Endothelial cell of umbilical vein (primary cell): Measurements from ENCODE around the gene MYPN. TPM values are rescaled to one million over a fixed set of nuclear protein-coding genes. Genes with fewer than 3 reads are reported as not detected.

Experiments
- BruUV-seq: library from RNA; stranded (reverse); fragments of 400-500 nt; replicated peaks from 2 replicates; lab custom pipeline; 2021; lab: Mats Ljungman, UMichigan
- CTCF ChIA-PET: fragments of 300-600, 350-600 bp; sonication (Branson Sonifier 250); formaldehyde crosslinking; loops from one replicate; lab custom pipeline; 2021; ENCODE audit warnings: antibody characterized with exemption, inconsistent platforms; lab: Charles Lee
- POLR2A ChIA-PET: fragments of 300-600, 350-600 bp; sonication (Branson Sonifier 250); formaldehyde crosslinking; loops from one replicate; lab custom pipeline; 2021; ENCODE audit warnings: antibody characterized with exemption, inconsistent platforms; lab: Charles Lee
- DNase-seq: peaks from one replicate; pipeline ENCODE4 v3.0.0-alpha.2; 2011; ENCODE audit warnings: low read depth, low spot score
- FAIRE-seq: peaks from 2 replicates; lab custom pipeline; 2011; peaks lifted over from hg19 to GRCh38; lab: Jason Lieb, UNC
- H2AFZ ChIP-seq: 2 replicates; pipeline ENCODE4 v1.6.0; 2012; ENCODE audit warnings: low read depth, low read length, control low read depth, inconsistent platforms
- H3K27ac ChIP-seq: 2 replicates; pipeline ENCODE4 v1.5.1; 2011; ENCODE audit warnings: low read depth, mild to moderate bottlenecking, control low read depth, low read length, moderate library complexity; ENCODE audit not compliant: insufficient read depth
- H3K27me3 ChIP-seq, 2 experiments: 2 replicates each; pipeline versions ENCODE4 v1.6.0 to v1.6.1; 2011; ENCODE audit warnings: low read length in 2 of 2, mixed read lengths in 1 of 2; ENCODE audit not compliant: control insufficient read depth in 2 of 2, insufficient read depth in 2 of 2
- H3K36me3 ChIP-seq, 2 experiments: 2 replicates in 1 of 2; 3 replicates in 1 of 2; pipeline ENCODE4 v1.5.1; 2011; ENCODE audit warnings: low read length in 2 of 2, mild to moderate bottlenecking in 1 of 2, moderate library complexity in 1 of 2; ENCODE audit not compliant: control insufficient read depth in 2 of 2, insufficient read depth in 2 of 2; ENCODE audit errors: extremely low read depth in 1 of 2
- H3K4me1 ChIP-seq: 3 replicates; pipeline ENCODE4 v1.5.1; 2011; ENCODE audit warnings: mild to moderate bottlenecking, low read length; ENCODE audit not compliant: control insufficient read depth, insufficient read depth; ENCODE audit errors: extremely low read depth
- H3K4me2 ChIP-seq: 2 replicates; pipeline ENCODE4 v1.6.1; 2011; ENCODE audit warnings: low read length, control low read depth, mixed read lengths; ENCODE audit not compliant: insufficient read depth
- H3K4me3 ChIP-seq, 3 experiments: fragments of 200-600 bp in 1 of 3; sonication (generic), shearing (Covaris generic) in 1 of 3; replicated peaks in 1 of 3; 2 replicates each; pipeline ENCODE4 v1.5.1; 2011 to 2016; ENCODE audit warnings: control low read depth in 3 of 3, low read length in 3 of 3, mild to moderate bottlenecking in 2 of 3, inconsistent platforms in 1 of 3, low read depth in 1 of 3, moderate library complexity in 1 of 3; ENCODE audit not compliant: insufficient read depth in 1 of 3
- H3K79me2 ChIP-seq: 2 replicates; pipeline ENCODE4 v1.6.0; 2012; ENCODE audit warnings: low read length, inconsistent platforms; ENCODE audit not compliant: control insufficient read depth, insufficient read depth
- H3K9ac ChIP-seq: replicated peaks from 2 replicates; pipeline ENCODE3; 2011; ENCODE audit warnings: low read length, control low read depth; ENCODE audit not compliant: insufficient read depth; ENCODE audit errors: extremely low read depth
- H3K9me1 ChIP-seq: replicated peaks from 3 replicates; pipeline ENCODE4 v1.6.0; 2011; ENCODE audit warnings: mild to moderate bottlenecking, low read length; ENCODE audit not compliant: control insufficient read depth, insufficient read depth; ENCODE audit errors: extremely low read depth
- H3K9me3 ChIP-seq: replicated peaks from 2 replicates; pipeline ENCODE4 v1.5.1; 2012; ENCODE audit warnings: low read length, inconsistent platforms; ENCODE audit not compliant: control insufficient read depth, insufficient read depth
- H4K20me1 ChIP-seq: replicated peaks from 2 replicates; pipeline ENCODE3; 2011; ENCODE audit warnings: mild to moderate bottlenecking, low read length; ENCODE audit not compliant: control insufficient read depth, insufficient read depth; ENCODE audit errors: extremely low read depth
- CTCF ChIP-seq, 2 donors: IDR thresholded peaks; 1 replicate in 1 of 2; 2 replicates in 1 of 2; pipeline ENCODE4 v1.5.1; 2011; ENCODE audit warnings: low read length in 2 of 2, mild to moderate bottlenecking in 2 of 2, moderate library complexity in 2 of 2, control low read depth in 1 of 2, inconsistent platforms in 1 of 2, low read depth in 1 of 2; ENCODE audit not compliant: insufficient read depth in 1 of 2; ENCODE audit errors: extremely low read depth in 1 of 2
- FOS ChIP-seq: IDR thresholded peaks from 2 replicates; pipeline ENCODE4 v1.6.1; 2011; ENCODE audit warnings: mild to moderate bottlenecking, low read length, moderate library complexity, borderline replicate concordance; ENCODE audit not compliant: insufficient read depth
- GATA2 ChIP-seq: IDR thresholded peaks from 2 replicates; pipeline ENCODE4 v1.7.0; 2011; ENCODE audit warnings: low read depth, mild to moderate bottlenecking, moderate library complexity, mixed read lengths, low read length; ENCODE audit not compliant: insufficient read length, insufficient read depth
- JUN ChIP-seq: IDR thresholded peaks from 2 replicates; pipeline ENCODE4 v1.6.1; 2011; ENCODE audit warnings: borderline replicate concordance, low read depth; ENCODE audit not compliant: insufficient read length, insufficient read depth
- MAX ChIP-seq: IDR thresholded peaks from 2 replicates; pipeline ENCODE4 v1.6.1; 2011; ENCODE audit not compliant: insufficient read depth, insufficient read length
- MYC ChIP-seq: IDR thresholded peaks from one replicate; pipeline ENCODE4 v1.6.1; 2011; ENCODE audit warnings: mild to moderate bottlenecking, low read depth, low read length
- POLR2AphosphoS5 ChIP-seq: IDR thresholded peaks from 2 replicates; pipeline ENCODE4 v1.6.1; 2012; ENCODE audit warnings: low read depth, mild to moderate bottlenecking, control low read depth, low read length, moderate library complexity; ENCODE audit not compliant: insufficient read depth
- dilution Hi-C: fragments of 300-500 bp; cut with MboI; formaldehyde crosslinking; loops from one replicate; pipeline ENCODE4 v1.15.0; 2019; ENCODE audit warnings: low sequenced_read_pairs; ENCODE audit not compliant: extremely low pct_ligation_motif_present
- intact Hi-C: fragments of 100-400 bp; cut with micrococcal nuclease; formaldehyde crosslinking; loops from one replicate; pipeline ENCODE4 v1.10.0; 2022
- polyA plus RNA-seq, 4 experiments: library from polyadenylated mRNA; depleted of rRNA in 3 of 4; stranded (reverse) in 3 of 4; unstranded in 1 of 4; fragments of >200 nt; gene quantifications; 2 replicates each; pipeline versions ENCODE4 v1.2.1 to v1.2.3, GENCODE V29; 2011 to 2012; ENCODE audit warnings: missing spikeins in 1 of 4
- total RNA-seq: library from RNA; stranded (reverse); gene quantifications from 2 replicates; pipeline ENCODE4 v1.2.3, GENCODE V29; 2021

Gene MYPN
- total and polyA plus RNA-seq, 2 donors (not counting 3 experiments of a cell fraction or from before 2014, with no cell fraction given) = 0.01 TPM; not detected in 1

- Histone ChIP-seq H3K36me3 (no peaks in the 10 kb centered on the region), H3K9me3 (no peaks in the 10 kb centered on the region), H2AFZ (no peak overlapping the region), H3K27ac (no peak overlapping the region), H3K4me2 (no peak overlapping the region), H4K20me1 (no peaks in the 10 kb centered on the region), H3K79me2 (no peaks in the 10 kb centered on the region), H3K9ac (no peak overlapping the region), H3K9me1 (no peaks in the 10 kb centered on the region), H3K27me3 (peaks cover 14 to 17% of the 10 kb centered on the region in 2 experiments), H3K4me3 (no peak overlapping the region), H3K4me1 (no peaks in the 10 kb centered on the region)
- BruUV-seq = no TSS peak
- intact Hi-C loops = no loop called here
- FAIRE-seq (no peak), DNase-seq (no peak)
- TF ChIP-seq CTCF (IDR thresholded peaks at IDR 0.05; ENCODE audit: extremely low read depth in 1 of 2, insufficient read depth in 1 of 2, low read depth in 1 of 2, low read length in 2 of 2) = no peak
- TF ChIP-seq POLR2AphosphoS5 = no peak
- TF ChIP-seq JUN = no peak
- no peak for TF ChIP-seq MYC
- TF ChIP-seq MAX = no peak
- no peak for TF ChIP-seq GATA2
- TF ChIP-seq FOS = no peak
- dilution Hi-C loops = no loop called here
- POLR2A ChIA-PET = no interaction called here
- CTCF ChIA-PET = interaction anchor here (0.6 to 2.7 kb wide), 4 partner anchors 16 to 76 kb away, joined by 3 to 15 read pairs (median 4); no protein-coding TSS in a partner anchor
These were observed 127.9 kb downstream of the MYPN start for GRCh38 chr10:68237173-68237572.
